ENCODE data around the gene CMC2.

DNA sequence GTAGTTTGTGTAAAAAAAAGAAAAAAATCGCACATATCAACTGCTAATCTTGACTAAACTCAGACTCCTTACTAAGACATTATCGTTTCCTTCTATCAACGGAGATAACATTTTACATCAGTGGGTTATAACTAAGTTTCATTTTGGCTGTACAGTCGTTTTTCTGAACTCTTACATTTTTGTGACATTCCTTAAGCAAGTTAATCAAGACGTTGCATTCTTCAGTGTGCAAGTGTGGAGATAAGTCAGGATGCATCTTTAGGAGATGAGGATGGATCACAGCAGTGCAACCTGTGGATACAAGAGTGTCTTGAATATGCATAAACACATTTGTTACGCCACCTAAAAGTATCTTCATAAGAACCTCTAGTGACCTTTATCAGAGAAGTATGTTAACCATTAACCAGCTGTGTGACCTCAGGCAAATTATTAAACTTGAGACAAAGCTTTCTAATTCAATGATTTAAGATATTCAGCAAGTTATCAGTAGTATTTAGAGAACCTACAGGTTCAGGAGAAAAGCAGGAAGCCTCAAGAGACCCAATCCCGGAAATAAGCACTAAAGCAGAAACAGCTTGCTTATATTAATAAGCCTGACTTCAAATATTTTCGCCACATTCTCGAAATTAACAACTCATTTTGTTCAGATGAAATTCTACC is 9.4 kb downstream of the CMC2 start:
- TF ChIP-seq REST (IDR thresholded peaks at IDR 0.05; ENCODE audit: low read depth) (no peak), CEBPB (IDR thresholded peaks at IDR 0.05) (no peak), TAF1 (IDR thresholded peaks at IDR 0.05; ENCODE audit: low read depth) (no peak), MAX (IDR thresholded peaks at IDR 0.05) (no peak), YY1 (IDR thresholded peaks at IDR 0.05; ENCODE audit: low read depth) (no peak), TCF12 (IDR thresholded peaks at IDR 0.05; ENCODE audit: low read depth) (no peak), EP300 (IDR thresholded peaks at IDR 0.05; ENCODE audit: borderline replicate concordance) (no peak), RAD21 (IDR thresholded peaks at IDR 0.05; ENCODE audit: low read depth) (no peak), FOXM1 (IDR thresholded peaks at IDR 0.05; ENCODE audit: borderline replicate concordance, low read depth) (no peak), CREB1 (IDR thresholded peaks at IDR 0.05; ENCODE audit: low read depth) (no peak), EGR1 (IDR thresholded peaks at IDR 0.05) (no peak), TEAD4 (IDR thresholded peaks at IDR 0.05) (no peak), NFIC (IDR thresholded peaks at IDR 0.05) (no peak)

Measured in Ishikawa (cell line).